Suppressor macrophage (primary cell): ENCODE results near the gene ICAM1.
"Not testable (repeated sequence)": the region's sequence is repeated elsewhere in the genome, so short reads cannot be mapped to it uniquely, and the experiment has no call there.

Source experiments
- DNase-seq, 4 experiments: peaks; one replicate each; pipeline ENCODE4 v3.0.0-alpha.2; 2020 to 2022
- total RNA-seq, 17 experiments: gene quantifications; one replicate each; lab custom pipeline; 2026; ENCODE audit warnings: mixed read lengths in 6 of 17, inconsistent platforms in 3 of 17; lab: John Stamatoyannopoulos, UW

The ICAM1 gene, protein sequence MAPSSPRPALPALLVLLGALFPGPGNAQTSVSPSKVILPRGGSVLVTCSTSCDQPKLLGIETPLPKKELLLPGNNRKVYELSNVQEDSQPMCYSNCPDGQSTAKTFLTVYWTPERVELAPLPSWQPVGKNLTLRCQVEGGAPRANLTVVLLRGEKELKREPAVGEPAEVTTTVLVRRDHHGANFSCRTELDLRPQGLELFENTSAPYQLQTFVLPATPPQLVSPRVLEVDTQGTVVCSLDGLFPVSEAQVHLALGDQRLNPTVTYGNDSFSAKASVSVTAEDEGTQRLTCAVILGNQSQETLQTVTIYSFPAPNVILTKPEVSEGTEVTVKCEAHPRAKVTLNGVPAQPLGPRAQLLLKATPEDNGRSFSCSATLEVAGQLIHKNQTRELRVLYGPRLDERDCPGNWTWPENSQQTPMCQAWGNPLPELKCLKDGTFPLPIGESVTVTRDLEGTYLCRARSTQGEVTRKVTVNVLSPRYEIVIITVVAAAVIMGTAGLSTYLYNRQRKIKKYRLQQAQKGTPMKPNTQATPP
- 141 to 3,886 (median 311) reads per million in 17 experiments for total RNA-seq

GRCh38 chr19:10270616-10271394 is at the start of gene ICAM1:
TSS of gene ICAM1 (plus strand) at chr19:10271120. CDS start at chr19:10271160, 40 bp downstream.
- peak; percentile 94 to 97 (median 96) for DNase-seq

DNA sequence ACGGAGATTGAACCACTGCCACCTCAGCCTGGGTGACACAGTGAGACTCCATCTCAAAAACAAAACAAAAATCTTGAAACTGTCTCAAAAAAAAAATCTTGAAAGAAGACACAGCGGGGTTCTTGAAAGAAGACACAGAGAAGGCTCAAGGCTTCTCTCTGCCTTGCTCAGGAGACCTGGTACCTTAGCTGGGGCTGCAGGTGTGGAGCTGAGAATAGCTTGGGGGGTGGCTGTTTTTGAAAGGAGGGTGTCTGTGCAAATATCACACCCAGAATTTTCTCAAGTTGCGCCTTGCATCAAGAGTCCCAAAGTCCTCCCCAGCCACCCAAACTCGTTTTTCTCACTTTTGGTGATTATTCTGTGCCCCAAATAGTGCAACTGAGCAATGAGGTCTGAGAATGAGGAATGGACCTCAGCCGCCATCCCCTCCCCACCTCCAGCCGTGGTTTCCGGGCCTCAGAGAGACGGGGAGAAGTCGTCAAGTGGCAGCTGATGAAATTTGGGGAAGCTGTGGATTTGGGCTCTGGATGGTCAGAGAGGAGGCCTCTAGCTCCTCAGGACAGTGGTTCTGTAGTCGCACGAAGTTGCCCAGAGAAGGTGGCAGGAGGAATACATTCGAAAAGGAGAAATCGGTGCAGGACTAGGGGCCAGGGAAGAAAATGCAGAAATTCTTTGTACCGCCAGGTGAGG is 48.6 kb upstream of the ICAM1 start:
- peak; percentile 66 to 88 (median 84) for DNase-seq

DNA sequence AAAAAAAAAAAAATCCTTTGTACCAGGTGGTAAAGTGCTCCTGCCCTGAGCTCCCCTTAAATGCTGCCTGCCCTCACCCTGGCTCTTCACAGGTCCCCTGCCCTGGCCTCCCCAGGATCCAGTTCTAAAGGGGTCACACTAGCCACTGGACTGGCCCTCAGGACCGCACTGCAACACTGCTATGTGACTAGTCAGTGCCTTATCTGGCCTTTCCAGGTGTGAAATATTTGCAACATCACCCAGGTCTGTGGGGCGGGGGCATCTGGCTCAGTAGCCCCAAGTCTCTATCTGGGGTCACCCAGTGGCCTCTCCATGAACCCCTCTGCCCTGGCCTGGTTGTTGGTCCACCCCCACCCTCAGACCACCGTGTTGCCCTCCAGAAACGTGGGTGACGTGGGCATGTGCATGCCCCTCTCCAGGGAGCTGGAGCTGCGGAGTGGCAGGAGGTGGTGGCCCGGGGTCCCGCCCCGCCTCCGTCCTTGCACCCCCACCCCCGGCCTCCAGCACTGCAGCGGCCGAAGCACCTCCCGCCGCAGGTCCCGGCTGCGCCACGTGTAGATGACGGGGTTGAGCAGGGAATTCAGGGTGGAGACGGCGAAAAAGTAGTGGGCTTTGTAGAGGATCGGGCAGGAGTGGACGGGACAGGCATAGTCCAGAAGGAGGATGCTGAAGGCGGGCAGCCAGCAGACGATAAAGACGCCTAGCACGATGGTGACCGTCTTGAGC is 47.3 kb upstream of the ICAM1 start:
- DNase-seq: no peak

DNA sequence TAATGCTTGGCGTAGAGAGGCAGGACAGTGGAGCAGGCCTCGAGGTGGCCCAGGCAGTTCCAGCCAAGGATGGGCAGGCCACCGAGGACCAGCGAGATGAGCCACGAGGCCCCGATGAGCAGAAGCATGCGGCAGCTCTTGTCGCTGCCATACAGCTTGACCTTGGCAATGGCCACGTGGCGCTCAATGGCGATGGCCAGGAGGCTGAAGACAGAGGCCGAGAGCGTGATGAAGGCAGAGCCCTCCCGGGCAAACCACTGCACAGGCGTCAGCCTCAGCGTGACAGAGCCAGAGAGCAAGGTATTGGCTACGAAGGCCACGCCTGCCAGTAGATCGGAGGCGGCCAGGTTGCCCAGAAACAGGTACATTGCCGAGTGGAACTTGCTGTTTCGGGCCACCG is 46.6 kb upstream of the ICAM1 start:
- DNase-seq: no peak

DNA sequence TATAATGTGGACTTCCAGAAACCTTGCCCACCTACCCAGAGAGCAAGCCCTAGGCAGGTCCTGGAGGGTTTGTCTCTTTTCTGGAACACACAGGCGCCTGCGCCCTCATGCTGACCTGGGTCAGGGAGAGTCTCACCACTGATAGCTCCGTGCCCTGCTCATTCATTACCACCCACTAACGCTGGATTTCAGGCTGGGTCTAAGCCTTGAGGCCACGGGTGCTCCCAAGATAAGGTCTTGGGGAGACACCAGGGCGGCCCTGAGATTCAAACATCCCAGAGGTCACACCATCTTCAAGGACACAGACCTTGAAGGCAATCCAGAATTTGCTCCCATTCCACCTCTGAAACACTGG is 44.9 kb upstream of the ICAM1 start:
- DNase-seq: no peak

DNA sequence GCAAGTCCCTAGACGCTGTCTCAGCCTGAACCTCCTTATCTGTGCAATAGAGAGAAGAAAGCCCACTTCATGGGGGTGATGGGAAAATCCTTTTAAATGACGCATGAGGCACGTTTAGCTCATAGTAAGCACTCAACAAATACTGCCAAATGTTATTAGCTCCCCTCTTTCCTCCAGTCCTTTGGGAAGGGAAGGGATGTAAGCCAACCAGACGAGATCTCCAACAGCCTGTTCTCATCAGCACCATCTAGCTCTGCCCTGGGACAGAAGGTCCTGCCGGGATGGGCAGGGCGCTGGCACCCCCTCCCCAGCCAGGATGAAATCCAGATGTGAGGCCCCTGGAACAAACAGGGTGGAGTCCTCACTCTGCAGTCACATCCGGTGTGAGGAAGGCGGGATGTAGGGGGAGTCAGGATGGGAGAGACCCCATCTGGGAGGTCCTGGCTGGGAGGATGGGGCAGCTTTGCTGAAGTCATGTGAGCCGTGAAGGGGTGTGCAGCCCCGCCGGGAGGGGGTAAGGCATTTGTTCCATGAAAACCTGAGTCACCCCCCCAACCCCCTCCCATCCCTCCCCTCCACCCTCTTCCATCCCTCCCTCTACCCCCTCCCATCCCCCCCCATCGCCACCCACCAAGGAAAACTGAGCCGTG is 44.4 kb upstream of the ICAM1 start:
- no peak for DNase-seq

DNA sequence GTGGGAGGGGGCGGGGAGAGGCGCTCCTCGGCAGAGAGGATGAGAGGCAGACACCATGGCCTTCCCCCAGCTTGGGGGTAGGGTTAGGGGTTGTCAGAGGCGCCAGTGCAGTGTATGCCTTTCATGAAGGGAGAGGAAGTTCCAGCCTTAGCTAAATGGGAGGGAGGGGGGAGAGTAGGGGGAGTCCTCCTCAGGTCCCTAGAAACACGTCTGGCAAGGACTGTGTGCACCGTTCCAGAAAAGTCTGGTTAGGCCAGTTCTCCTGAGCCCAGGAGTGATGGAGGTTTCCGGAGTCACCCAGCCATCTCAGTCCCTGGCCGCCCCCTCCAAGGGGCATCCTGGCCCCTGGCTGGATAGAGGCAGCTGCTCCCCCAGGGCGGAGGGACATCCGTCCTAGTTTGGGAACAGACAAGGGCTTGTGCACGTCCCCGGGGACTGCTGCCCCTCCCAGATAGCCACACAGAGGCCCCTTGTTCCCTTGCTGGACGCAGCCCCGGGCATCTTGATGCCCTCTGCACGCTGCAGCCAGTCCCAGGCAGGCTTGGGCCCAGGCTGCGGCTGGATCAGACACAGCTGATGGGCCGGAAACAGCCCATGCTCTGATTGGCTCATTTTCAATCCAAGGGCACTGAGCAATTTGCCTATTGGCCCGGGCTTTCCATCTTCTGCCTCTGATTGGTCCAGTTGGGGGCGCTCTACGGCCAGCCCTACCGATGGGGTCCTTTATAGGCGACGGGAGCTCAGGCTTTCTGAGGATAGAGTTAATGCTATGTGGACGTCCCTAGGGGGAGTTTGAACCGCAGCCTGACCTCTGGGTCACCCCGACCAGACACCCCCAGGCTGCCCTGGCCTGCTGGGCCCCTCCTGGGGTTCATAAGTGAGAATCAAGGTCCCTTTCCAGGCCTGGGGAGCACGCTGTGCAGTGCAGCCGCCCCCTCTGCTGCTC is 43.6 kb upstream of the ICAM1 start:
- DNase-seq: no peak

DNA sequence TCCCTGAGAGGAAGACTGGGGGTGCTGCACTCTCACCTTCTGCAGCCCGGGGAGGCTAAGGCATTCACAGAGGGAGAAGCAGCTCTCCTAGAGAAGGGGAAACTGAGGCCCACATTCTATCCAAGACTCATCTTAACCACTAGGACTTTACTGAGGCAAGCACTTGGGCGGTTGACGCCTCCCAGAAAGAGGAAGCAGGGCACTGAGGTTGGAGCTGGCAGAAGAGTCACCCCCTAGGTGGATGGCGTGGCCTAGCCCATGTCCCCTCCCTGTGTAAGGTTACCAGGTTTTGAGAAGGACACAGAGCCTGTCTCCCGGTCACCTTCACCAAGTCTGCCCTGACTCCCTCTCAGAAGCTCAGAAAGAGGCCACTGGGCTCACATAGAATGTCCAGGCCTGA is 42.5 kb upstream of the ICAM1 start:
- DNase-seq: peak; percentile 54 to 67 (median 65)

- DNase-seq: peak in 3 of 4 experiments; percentile 56 to 61 (median 58)
Measured at GRCh38 chr19:10228920-10229319, 42.0 kb upstream of the ICAM1 start.

- peak; percentile 47 to 81 (median 68) for DNase-seq
Measured at GRCh38 chr19:10230173-10230860, 40.6 kb upstream of the ICAM1 start.

DNA sequence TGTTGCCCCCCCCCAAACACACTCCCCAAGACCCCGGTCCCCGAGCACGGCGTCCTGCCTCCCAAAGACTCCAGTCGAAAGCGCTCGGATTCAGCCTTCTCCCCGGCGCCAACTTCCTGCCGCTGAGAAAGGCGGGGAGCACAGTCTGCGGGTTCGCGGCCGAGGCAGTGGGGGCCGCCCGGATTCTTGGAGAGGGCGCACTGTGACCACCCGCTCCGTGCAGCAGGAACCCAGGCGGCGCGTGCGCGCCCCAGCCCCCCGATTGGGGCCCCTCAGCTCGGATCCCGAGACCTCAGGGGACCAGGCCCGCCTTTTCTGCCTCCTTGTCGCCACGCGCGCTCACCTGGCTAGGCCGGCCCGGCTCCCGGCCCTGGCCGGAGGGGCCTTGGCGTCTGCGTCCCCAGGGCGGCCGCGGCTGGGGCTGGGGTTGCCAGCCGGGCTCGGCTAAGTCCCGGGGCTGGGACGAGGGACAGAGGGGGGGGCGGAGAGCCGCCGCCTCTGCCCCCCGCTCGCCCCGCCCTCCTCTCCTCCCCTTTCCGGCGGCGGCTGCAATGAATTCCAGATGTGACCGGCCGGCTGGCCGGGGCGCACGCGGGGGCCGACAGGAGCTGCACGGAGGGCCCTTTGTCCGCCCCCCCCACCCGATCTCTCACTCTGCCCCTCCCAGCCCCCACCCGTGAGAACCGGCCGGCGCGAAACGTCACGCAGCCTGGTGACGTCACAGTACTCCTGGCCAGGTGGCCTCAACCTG is 39.9 kb upstream of the ICAM1 start, which contains the start of gene S1PR2:
Gene S1PR2 (minus strand): TSS at position 471 of the 751 bp plus-strand sequence. CDS start 6,426 bp downstream, outside the sequence.
- DNase-seq: peak; percentile 78 to 91 (median 87)

- DNase-seq: no peak
Measured at GRCh38 chr19:10231612-10232228, 39.2 kb upstream of the ICAM1 start.

DNA sequence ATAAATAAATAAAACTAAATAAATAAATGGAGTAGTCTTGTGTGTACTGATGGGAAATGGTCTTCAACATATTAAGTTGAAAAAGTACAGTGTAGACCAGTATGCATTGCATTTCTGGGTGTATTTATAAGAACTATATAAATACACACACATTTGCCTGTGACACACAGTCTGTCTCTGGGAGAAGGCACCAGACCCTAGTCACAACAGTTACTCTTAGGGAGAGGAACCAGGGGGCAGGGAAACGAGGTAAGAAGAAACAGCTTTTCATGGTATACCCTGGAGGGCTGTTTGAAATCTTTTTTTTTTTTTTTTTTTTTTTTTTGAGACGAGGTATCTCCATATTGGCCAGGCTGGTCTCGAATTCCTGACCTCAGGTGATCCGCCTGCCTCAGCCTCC is 37.0 kb upstream of the ICAM1 start:
- no peak for DNase-seq

DNA sequence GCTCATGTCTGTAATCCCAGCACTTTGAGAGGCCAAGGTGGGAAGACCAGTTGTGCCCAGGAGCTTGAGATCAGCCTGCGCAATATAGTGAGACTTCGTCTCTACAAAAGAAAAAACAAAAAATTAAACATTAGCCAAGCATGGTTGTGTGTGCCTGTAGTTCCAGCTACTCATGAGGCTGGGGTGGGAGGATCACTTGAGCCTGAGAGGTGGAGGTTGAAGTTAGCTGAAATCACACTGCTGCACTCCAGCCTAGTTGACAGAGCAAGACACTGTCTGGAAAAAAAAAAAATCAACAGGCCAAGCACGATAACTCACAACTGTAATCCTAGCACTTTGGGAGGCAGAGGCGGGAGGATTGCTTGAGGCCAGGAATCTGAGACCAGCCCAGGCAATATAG is 35.9 kb upstream of the ICAM1 start:
- DNase-seq: peak in 2 of 4 experiments; percentile 23 to 36

GRCh38 chr19:10235409-10235808 is 35.5 kb upstream of the ICAM1 start:
- DNase-seq: not testable (repeated sequence)

- no peak for DNase-seq
Measured at GRCh38 chr19:10237702-10238101, 33.2 kb upstream of the ICAM1 start.

- peak; percentile 41 to 69 (median 66) for DNase-seq
Measured at GRCh38 chr19:10238172-10238783, 32.6 kb upstream of the ICAM1 start.
